SJSA1 (cell line): Measurements from ENCODE around the gene TNFRSF9. TPM values are rescaled to one million over a fixed set of nuclear protein-coding genes. Genes with fewer than 3 reads are reported as not detected.
"Not testable (repeated sequence)": the region's sequence is repeated elsewhere in the genome, so short reads cannot be mapped to it uniquely, and the experiment has no call there.

Experiments used
- DNase-seq, 2 experiments: peaks; one replicate each; pipeline ENCODE4 v3.0.0-alpha.2; 2015 to 2020; ENCODE audit warnings: low spot score in 2 of 2, low read depth in 1 of 2
- H3K27ac ChIP-seq: fragments of 250-450 bp; sonication (Bioruptor Pico); 2 replicates; pipeline ENCODE4 v1.5.1; 2020; ENCODE audit warnings: mild to moderate bottlenecking, moderate library complexity
- H3K27me3 ChIP-seq: fragments of 250-450 bp; sonication (Bioruptor Pico); replicated peaks from 2 replicates; pipeline ENCODE4 v1.5.1; 2020; ENCODE audit warnings: mild to moderate bottlenecking, moderate library complexity
- H3K36me3 ChIP-seq: fragments of 250-450 bp; sonication (Bioruptor Pico); 2 replicates; pipeline ENCODE4 v1.5.1; 2020; ENCODE audit warnings: mild to moderate bottlenecking
- H3K4me1 ChIP-seq: fragments of 250-450 bp; sonication (Bioruptor Pico); replicated peaks from 2 replicates; pipeline ENCODE4 v1.6.1; 2021; ENCODE audit warnings: mild to moderate bottlenecking
- H3K4me3 ChIP-seq: fragments of 250-450 bp; sonication (Bioruptor Pico); 2 replicates; pipeline ENCODE4 v1.5.1; 2020; ENCODE audit warnings: mild to moderate bottlenecking
- H3K9me3 ChIP-seq: fragments of 250-450 bp; sonication (Bioruptor Pico); replicated peaks from 2 replicates; pipeline ENCODE4 v1.5.1; 2020; ENCODE audit warnings: mild to moderate bottlenecking
- total RNA-seq: library from RNA; depleted of rRNA; stranded (reverse); fragments of >200 nt; shearing (Covaris generic); gene quantifications from 2 replicates; pipeline ENCODE4 v1.2.3, GENCODE V29; 2014

TNFRSF9 gene
- total RNA-seq, 1 experiment from 2014 or later = 5.6 TPM

DNA sequence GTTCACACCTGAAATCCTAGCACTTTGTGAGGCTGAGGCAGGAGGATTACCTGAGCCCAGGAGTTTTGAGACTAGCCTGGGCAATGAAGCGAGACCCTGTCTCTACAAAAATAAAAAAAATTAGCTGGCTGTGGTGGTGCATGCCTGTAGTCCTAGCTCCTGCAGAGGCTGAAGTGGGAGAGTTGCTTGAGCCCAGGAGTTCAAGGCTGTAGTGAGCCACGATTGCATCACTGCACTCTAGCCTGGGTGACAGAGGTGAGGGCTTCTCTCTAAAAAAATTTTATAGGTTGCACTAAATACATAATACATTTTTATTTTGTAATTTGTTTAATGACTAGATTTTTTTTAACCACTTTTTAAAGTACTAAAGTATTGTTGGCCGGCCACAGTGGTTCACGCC, 27.0 kb upstream of the TNFRSF9 start:
- Histone ChIP-seq H3K27me3 (no peaks in the 10 kb centered on the region), H3K4me3 (no peak overlapping the region), H3K27ac (no peak overlapping the region), H3K4me1 (no peaks in the 10 kb centered on the region; the same call in 1 of the 2 replicates), H3K36me3 (peaks cover 96% of the 10 kb centered on the region), H3K9me3 (no peaks in the 10 kb centered on the region)
- DNase-seq = no peak

DNA sequence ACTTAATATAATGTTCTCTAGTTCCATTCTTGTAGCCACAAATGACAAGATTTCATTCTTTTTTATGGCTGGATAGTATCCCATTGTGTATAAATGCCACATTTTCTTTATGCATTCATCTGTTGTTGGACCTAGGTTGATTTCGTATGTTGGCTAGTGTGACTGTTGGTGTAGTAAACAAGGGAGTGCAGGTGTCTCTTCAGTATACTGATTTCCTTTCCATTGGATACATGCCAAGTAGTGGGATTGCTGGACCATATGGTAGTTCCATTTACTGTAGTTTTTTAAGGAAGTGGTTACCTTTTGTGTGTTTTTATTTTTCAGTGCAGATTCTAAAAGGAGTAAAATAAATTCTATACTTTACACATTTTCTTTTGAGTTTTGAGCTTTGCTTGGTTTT, 26.6 kb upstream of the TNFRSF9 start:
- no peaks in the 10 kb centered on the region; the same call in 1 of the 2 replicates for H3K4me1 ChIP-seq
- H3K27me3 ChIP-seq = no peaks in the 10 kb centered on the region
- no peaks in the 10 kb centered on the region for H3K9me3 ChIP-seq
- H3K27ac ChIP-seq = no peak overlapping the region
- no peak overlapping the region for H3K4me3 ChIP-seq
- no peak for DNase-seq
- H3K36me3 ChIP-seq = peaks cover 91% of the 10 kb centered on the region

DNA sequence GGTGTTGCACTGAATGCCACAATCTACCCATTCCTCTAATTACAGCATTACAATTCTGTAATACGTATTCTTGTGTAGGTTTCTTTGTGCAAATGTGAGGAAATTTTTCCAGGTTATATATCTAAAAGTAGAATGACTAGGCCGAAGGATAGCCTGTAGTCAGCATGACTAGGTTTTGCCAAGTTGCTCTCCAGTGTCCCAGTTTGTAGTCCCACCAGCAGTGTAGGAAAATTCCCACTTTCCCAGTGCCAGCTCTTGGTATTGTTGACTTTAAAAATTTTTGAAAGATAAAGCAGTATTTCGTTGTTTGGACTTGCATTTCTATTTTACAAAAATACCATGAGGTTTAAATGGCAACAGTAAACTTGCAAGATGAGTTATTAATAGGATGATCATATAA, 23.8 kb upstream of the TNFRSF9 start:
- Histone ChIP-seq H3K27me3 (no peaks in the 10 kb centered on the region), H3K4me3 (no peak overlapping the region), H3K27ac (no peak overlapping the region), H3K36me3 (peaks cover 70% of the 10 kb centered on the region), H3K4me1 (peaks cover 6% of the 10 kb centered on the region; the same call in 1 of the 2 replicates), H3K9me3 (no peaks in the 10 kb centered on the region)
- DNase-seq = no peak

DNA sequence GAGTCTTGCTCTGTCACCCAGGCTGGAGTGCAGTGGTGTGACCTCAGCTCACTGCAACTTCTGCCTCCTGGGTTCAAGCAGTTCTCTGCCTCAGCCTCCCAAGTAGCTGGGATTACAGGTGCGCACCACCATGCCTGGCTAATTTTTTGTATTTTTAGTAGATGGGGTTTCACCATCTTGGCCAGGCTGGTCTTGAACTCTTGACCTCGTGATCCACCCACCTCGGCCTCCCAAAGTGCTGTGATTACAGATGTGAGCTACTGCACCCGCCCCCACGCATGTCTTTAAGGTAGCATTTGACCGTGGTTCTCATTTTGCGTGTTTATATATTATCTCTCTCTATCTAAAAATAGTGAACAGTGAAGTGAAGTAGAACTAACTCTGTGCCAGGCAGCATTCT, 23.2 kb upstream of the TNFRSF9 start:
- not testable (repeated sequence) for H3K9me3 ChIP-seq, H3K4me1 ChIP-seq, DNase-seq, H3K27ac ChIP-seq, H3K4me3 ChIP-seq, H3K27me3 ChIP-seq
- peaks cover 63% of the 10 kb centered on the region for H3K36me3 ChIP-seq

DNA sequence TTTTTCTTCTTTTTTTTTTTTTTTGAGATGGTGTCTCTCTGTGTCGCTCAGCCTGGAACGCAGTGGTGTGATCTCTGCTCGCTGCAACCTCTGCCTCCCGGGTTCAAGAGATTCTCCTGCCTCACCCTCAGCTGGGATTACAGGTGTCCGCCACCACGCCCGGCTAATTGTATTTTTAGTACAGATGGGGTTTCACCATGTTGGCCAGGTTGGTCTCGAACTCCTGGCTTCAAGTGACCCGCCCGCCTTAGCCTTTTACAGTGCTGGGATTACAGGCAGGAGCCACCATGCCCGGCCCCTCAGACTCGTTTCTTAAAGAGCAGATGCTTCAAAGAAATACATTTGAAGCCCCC, 22.7 kb upstream of the TNFRSF9 start:
- H3K9me3 ChIP-seq, DNase-seq: not testable (repeated sequence)

DNA sequence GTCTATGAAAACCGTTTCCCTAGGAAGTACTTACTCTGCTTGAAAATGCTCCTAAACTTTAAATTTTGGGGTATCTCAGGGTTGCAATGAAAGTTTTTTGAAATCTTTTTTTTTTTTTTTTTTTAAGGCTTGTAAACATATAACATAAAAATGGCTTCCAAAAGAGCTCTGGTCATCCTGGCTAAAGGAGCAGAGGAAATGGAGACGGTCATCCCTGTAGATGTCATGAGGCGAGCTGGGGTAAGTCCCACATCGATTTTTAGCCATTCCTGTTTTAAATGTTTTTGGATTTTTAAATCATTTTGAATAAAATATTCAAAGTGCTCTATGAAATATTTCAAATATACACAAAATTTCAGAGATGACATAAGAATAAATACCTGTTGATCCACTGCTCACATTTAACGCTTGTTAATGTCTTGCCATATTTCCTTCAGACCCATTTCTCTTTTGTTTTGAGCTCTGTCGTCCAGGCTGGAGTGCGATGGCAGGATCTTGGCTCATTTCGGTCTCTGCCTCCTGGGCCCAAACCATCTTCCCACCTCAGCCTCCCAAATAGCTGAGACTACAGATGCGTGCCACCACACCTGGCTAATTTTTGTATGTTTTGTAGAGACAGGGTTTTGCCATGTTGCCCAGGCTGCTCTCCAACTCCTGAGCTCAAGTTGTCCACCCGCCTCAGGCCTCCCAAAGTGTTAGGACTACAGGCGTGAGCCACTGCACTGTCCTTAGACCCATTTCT, 22.2 kb upstream of the TNFRSF9 start:
- H3K4me3 ChIP-seq = peak overlapping the region; percentile 93
- H3K4me1 ChIP-seq = peaks cover 6% of the 10 kb centered on the region; the same call in 1 of the 2 replicates
- DNase-seq = no peak
- H3K27me3 ChIP-seq = no peaks in the 10 kb centered on the region
- no peaks in the 10 kb centered on the region for H3K9me3 ChIP-seq
- H3K36me3 ChIP-seq = peaks cover 55% of the 10 kb centered on the region
- H3K27ac ChIP-seq = peak overlapping the region; percentile 85; the same call in 1 of the 2 replicates

More for the DNA sequence above, 22.7 kb upstream of the TNFRSF9 start:
- H3K36me3 ChIP-seq = peaks cover 58% of the 10 kb centered on the region
- H3K27ac ChIP-seq, H3K4me1 ChIP-seq, H3K27me3 ChIP-seq, H3K4me3 ChIP-seq: not testable (repeated sequence)

DNA sequence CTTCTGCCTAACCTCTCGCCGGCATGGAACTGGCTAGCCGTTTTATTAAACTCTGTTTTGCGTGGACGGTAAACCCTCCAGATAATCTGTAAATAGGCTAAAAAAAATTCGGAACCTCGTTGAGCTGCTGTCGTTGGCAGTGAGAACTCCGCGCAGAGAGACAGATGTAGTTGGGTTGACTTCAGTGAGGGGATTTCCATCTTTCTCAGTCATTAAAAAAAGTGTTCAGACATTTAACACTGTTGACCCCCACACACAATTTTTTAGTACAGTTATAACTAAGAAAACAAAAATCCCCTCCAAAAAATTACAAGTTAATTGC, 21.3 kb upstream of the TNFRSF9 start:
- Histone ChIP-seq H3K9me3 (no peaks in the 10 kb centered on the region), H3K27ac (peak overlapping the region; percentile 85), H3K4me1 (peaks cover 6% of the 10 kb centered on the region; the same call in 1 of the 2 replicates), H3K4me3 (peak overlapping the region; percentile 93), H3K36me3 (peaks cover 46% of the 10 kb centered on the region), H3K27me3 (no peaks in the 10 kb centered on the region)
- DNase-seq = no peak

DNA sequence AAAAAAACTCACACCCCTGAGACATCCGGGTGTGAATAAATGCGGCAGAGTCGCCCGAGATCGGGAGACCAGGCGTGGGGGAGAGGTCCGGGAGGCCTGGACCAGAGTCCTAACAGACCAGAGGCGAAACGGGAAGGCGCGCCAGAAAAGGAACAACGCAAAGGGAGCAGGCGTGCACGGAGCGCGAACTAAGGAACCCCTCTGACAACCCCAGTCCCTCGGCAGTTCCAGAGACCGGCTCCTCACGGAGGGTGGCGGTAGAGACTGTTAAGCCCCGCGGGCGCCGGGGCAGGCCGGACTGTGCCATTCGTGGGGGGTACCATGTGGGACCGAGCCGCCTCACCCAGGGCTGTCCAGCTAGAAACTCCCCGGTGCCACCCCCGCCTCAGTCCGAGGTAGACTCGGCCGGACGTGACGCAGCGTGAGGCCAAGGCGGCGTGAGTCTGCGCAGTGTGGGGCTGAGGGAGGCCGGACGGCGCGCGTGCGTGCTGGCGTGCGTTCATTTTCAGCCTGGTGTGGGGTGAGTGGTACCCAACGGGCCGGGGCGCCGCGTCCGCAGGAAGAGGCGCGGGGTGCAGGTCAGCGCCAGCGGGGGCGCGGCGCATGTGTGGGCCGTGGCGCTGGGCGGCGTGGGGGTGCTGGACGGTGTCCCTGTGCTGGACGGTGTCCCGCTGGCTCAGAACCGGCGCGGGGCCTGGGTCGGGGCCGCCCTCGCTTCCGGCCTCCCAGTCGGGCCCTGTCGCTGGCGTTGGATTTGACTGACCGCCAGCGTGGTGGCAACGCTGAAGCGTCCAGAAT, 20.8 kb upstream of the TNFRSF9 start, which contains the start of gene PARK7:
PARK7 (plus strand) TSS at position 496 of the 798 bp plus-strand sequence. CDS start 1,075 bp downstream, outside the sequence.
- peak within 1 kb of the TSS; percentile 93 for H3K4me3 ChIP-seq
- H3K27ac ChIP-seq = peak within 1 kb of the TSS; percentile 85
- DNase-seq = peak; percentile 99 to 100
- H3K36me3 ChIP-seq = peaks cover 41% of the 10 kb centered on the region
- no peaks in the 10 kb centered on the region for H3K9me3 ChIP-seq
- H3K4me1 ChIP-seq = peaks cover 6% of the 10 kb centered on the region; the same call in 1 of the 2 replicates
- no peaks in the 10 kb centered on the region for H3K27me3 ChIP-seq

DNA sequence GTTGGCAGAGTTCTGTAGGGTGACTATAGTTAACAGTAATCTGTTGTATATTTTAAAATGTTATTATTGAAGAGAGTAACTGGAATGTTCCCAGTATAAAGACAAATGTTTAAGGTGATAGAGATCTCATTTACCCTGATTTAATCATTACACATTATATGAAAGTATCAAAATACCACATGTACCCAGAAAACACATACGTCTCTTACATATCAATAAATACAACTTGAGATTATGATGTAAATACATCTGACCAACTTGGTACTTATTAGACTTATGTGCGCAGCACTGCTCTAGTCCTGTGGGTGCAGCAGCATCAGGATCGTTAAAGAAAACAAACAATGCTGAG, 20.2 kb upstream of the TNFRSF9 start:
- Histone ChIP-seq H3K4me1 (peaks cover 6% of the 10 kb centered on the region; the same call in 1 of the 2 replicates), H3K27me3 (no peaks in the 10 kb centered on the region), H3K9me3 (no peaks in the 10 kb centered on the region), H3K4me3 (peak overlapping the region; percentile 93), H3K36me3 (peaks cover 35% of the 10 kb centered on the region), H3K27ac (peak overlapping the region; percentile 85)
- DNase-seq = no peak

DNA sequence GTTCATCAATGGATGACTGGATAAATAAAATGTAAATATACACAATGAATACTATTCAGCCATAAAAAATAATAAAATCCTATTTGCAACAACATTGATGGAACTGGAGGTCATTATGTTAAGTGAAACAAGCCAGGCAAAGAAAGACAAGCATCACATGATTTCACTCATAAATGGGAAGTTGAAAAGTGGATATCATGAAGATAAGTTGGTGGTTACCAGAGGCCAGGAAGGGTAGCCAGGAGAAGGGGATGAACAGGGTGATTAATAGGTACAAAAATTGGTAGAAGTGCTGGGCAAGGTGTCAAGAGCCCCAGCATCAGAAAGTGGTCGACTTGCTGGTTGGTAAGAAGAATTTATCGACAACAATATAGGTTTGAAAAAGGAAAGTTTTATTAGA, 19.5 kb upstream of the TNFRSF9 start:
- Histone ChIP-seq H3K4me1 (peaks cover 6% of the 10 kb centered on the region; the same call in 1 of the 2 replicates), H3K4me3 (no peak overlapping the region), H3K27me3 (no peaks in the 10 kb centered on the region), H3K9me3 (no peaks in the 10 kb centered on the region), H3K27ac (no peak overlapping the region), H3K36me3 (peaks cover 28% of the 10 kb centered on the region)
- no peak for DNase-seq

DNA sequence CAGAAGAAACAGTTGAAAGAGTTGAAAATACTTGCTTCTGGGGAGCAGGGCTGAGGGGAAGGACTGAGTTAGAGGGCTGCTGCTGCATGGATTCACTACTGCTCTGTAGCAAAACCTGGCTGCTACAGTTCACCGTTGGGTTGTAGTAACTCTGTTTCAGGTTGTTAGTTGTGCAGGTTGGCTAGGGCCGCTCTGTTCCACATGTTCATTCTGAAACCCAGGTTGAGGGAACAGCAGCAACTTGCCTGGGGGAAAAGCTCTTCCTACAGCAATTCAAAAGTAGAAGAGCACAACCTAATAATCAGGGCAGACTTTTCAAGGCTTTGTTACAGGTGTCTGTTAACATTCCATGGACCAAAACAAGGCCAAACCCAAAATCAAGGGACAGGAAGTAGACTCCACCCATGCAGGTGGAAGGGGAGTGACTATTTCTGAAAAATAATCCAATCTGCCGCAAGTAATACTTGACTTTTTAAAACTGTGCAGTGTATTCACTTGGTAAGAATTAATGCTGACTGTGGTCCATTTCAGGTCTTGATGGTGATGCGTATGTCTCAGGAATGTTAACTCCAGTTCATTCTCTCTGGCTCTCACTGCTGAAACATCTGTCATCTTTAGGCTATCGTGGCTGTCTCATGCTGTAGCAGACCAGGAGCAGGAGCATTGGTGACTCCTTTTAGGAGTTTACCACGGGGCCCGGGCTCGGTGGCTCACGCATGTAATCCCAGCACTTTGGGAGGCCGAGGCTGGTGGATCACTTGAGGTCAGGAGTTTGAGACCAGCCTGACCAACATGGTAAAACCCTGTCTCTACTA, 15.8 kb upstream of the TNFRSF9 start:
- Histone ChIP-seq H3K36me3 (no peaks in the 10 kb centered on the region), H3K27ac (no peak overlapping the region), H3K4me1 (peaks cover 9% of the 10 kb centered on the region; the same call in 1 of the 2 replicates), H3K4me3 (no peak overlapping the region), H3K9me3 (no peaks in the 10 kb centered on the region), H3K27me3 (no peaks in the 10 kb centered on the region)
- DNase-seq = peak in 1 of 2 experiments; percentile 19

DNA sequence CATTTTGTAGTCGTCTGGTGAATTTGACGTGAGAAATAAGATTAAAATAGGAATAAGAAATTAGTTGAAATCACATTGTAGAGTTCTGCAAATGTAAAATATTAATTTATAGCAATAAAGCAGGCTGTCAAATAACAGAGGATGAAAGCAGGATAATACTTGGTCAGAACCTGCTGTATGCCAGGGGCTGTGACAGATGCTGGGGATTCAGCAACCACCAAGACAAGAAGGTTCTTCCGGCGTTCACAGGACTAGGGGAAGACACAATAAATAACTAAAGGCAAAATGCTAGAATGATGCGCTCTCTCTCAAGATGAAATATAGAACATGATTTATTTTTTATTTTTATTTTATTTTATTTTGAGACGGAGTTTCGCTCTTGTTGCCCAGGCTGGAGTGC, 14.0 kb upstream of the TNFRSF9 start:
- no peaks in the 10 kb centered on the region for H3K9me3 ChIP-seq
- no peak for DNase-seq
- peak overlapping the region; percentile 73 for H3K27ac ChIP-seq
- H3K27me3 ChIP-seq = no peaks in the 10 kb centered on the region
- peak overlapping the region; percentile 44 for H3K4me3 ChIP-seq
- H3K36me3 ChIP-seq = no peaks in the 10 kb centered on the region
- peaks cover 4% of the 10 kb centered on the region for H3K4me1 ChIP-seq

DNA sequence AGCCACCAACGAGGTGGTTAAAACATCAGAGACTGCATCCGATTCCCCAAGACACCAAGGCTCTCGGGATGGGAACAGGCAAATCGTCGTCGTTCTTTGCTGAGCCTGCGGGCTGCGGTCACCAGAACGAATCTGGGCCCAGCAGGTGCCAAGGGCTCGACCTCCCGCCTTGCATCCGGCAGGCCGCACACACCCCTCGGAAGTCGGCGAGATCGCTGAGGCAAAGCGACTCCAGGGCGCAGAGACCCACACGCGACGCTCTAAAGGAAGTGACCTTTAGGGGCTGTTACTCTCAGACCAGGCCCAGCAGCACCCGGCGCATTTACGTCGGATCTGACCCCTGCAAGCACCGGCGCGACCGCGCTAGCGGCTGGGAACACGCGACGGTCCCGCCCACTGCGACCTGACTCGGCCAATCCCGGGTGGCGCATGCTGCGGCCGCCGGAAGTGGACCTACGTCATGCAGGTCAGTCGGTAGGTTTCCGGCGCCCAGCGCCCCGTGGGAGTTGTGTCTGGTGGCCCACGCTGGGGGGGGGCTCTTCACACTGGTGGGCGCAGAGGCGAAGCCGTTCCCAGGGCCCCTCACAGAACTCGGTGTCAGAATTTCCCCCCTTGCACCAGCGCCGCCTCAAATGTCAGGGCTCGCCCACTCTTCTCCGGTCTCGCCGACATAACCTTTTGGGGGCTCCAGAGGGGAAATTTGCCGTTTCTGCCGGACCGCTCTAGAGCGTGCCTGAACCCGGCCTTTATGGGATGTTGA, 13.4 kb upstream of the TNFRSF9 start:
- peak overlapping the region; percentile 73 for H3K27ac ChIP-seq
- H3K36me3 ChIP-seq = no peaks in the 10 kb centered on the region
- H3K4me1 ChIP-seq = peaks cover 10% of the 10 kb centered on the region
- H3K27me3 ChIP-seq = no peaks in the 10 kb centered on the region
- H3K9me3 ChIP-seq = no peaks in the 10 kb centered on the region
- H3K4me3 ChIP-seq = peak overlapping the region; percentile 44
- peak; percentile 55 to 81 for DNase-seq
